Cerebellar cortex (tissue), 1 donor: ENCODE data around the gene SEC16A.
"Not testable (repeated sequence)": the region's sequence is repeated elsewhere in the genome, so short reads cannot be mapped to it uniquely, and the experiment has no call there.

Experiments used
- DNase-seq: peaks from one replicate; pipeline ENCODE4 v3.0.0-alpha.2; 2015; ENCODE audit warnings: low spot score

SEC16A gene

GRCh38 chr9:136439481-136440408 lies 43.1 kb downstream of the SEC16A start, which contains the start of gene INPP5E:
Gene INPP5E, minus strand, starts transcription at chr9:136439845. Its CDS starts 426 bp downstream, at chr9:136439419.
- DNase-seq: peak; percentile 41

DNA sequence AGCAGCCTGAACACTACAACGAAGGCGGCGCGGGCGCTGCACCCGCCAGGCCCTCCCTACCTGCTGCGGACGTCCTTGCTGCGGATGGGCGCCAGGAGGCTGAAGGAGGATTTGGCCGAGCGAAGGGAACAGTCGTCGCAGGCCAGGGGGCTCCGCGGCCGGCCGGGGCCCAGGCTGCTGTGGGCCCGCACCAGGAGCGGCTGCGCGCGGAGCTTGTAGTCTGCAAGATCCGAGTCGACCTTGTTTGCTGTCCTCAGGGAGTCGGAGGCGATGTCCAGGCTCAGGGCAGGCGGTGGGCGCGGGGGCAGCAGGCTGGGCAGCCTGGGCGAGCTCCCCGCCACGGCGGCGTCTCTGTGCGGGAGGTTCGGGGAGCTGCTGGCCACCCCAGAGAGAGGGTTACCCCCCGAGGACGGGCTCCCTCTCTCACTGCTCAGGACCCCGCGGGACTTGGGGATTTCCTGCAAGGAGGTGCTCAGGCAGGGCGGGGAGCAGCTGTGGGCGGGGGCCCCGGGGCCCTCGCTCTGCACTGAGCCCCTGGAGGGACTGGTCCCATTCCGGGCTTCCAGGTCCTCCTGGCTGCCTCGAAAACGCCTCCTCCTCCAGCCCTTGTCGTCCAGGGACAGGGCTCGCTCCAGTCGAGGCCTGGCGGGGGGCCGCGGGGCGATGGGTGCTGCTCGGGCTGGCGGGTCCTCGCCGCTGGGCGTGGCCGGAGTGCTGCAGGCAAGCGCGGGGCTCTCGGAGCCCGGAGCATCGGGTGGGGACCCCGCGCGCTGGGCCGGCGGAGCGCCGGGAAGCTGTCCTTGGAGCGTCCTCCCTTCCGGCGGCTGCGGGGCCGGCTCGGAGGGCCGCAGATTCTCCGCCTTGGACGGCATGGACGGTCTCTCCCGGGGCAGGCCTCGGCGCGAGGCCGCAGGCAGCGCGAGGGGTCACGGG lies 44.0 kb downstream of the SEC16A start:
- DNase-seq: no peak

DNA sequence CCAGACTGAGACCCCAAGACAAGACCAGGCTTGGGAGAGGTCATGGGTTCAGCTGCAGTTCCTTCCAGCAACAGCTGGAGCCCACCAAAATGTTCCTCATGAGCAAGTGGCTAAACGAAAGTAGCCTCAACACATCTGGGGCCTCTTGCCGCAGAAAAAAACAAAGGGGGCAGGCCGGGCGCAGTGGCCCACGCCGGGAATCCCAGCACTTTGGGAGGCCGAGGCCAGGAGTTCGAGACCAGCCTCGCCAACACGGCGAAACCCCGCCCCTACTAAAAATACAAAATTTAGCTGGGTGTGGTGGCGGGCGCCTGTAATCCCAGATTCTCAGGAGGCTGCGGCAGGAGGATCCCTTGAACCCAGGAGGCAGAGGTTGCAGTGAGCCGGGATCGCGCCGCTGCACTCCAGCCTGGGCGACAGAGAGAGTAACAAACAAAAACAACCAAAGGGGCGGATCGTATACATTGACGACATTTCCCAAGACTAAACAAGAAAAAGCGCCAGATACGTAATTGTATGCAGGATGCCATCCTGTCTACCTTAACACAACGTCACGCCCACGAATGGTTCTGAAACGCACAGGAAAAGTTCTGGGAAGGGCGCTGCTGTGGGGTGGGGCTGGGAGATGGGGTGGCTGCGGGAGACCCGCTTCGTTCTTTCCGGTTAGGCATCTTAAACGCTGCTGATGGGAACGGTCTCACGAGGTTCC lies 44.8 kb downstream of the SEC16A start:
- DNase-seq: no peak

- no peak for DNase-seq
Observed at GRCh38 chr9:136437430-136437829, 45.4 kb downstream of the SEC16A start.

GRCh38 chr9:136436055-136436634 lies 46.7 kb downstream of the SEC16A start:
- DNase-seq: no peak

DNA sequence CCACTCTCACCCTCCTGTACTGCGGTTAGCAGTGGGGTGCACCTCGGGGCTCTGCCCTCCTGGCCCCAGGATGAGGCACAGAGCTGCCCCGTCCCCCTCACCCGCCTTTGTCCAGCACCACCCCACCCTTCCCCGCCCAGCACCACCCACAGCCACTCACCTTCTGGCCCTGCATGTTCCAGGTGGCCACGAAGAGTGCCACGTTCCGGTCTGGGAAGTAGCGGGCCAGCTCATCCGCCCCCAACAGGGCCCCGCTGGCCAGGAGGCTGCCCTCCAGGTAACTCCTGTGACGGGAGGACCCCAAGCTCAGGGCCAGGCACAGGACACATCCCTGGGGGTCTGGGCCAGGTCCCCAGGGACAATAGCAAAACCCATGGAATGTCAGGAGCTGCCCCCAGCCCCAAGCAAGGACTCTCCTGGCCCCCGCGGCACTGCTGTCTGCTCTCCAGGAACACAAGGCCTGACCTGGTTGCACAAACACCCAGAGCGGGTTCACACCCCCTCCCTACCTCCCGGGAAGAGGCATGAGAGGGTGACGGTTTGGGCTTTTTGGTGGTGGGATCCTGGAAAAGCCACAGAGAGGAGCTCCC lies 48.2 kb downstream of the SEC16A start:
- DNase-seq: no peak

DNA sequence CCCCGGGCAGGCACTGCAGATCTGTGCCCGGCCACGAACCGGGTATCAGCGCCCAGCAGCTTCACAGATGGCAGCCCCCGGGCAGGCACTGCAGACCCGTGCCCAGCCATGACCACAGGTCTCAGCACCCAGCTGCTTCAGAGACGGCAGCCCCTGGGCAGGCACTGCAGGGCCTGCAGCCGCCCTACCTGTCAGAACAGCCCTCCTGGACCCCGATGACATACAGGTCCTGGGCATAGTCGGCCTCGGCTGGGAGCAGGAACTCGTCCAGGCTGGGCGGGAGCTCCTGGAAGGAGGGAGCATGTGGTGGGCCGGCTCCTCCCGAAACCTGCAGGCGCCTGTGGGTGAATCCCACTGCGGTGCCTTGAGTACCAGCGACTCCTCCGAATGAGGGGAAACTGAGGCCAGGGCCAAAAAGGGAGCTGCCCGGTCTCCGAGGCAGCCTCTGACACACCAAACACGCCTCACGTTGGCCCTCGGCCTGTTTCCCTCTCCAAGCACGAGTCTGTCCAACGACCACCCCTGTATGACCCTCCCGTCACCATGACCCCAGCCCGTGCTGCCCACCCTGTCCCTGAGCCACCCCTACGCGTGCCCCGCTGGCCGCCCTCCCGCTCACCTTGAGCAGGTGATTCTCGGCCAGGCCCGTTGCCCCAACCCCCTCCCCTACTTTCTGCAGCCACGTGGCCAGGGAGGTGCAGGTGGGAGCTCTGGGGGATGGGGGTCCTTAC lies 48.8 kb downstream of the SEC16A start:
- DNase-seq: no peak

DNA sequence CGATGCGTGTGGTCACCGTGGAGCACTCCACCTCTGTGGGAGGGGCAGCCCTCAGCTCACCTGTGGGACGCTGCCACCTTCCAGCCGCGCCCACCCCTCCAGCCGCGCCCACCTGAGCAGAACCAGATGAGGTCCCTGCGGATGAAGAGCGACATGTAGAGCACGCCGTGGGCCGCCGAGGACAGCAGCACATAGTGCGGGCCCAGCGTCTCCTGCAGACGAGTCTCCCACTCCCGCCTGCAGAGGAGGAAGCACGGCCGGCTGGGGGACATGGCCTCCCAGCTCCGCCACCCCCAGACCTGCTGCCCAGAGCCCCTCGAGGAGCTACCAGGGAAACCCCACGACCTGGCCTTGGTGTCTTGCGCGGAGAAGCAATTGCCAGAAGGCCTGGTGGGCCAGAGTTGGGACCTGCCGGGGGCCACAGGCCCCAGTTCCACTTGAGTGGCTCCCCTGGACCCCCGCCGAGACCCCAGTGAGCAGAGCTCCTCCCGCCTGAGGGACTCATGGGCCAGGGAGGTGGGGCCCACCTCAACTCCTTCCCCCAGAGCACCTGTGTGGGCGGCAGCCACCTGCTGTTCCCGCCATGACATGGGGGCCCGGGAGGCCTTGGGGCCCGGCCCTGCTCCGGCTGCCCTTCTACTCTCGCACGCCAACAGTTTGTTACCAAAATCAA lies 49.7 kb downstream of the SEC16A start:
- DNase-seq: no peak

GRCh38 chr9:136432591-136432990 lies 50.2 kb downstream of the SEC16A start:
- DNase-seq: no peak

GRCh38 chr9:136431782-136432350 lies 51.0 kb downstream of the SEC16A start:
- DNase-seq: no peak

DNA sequence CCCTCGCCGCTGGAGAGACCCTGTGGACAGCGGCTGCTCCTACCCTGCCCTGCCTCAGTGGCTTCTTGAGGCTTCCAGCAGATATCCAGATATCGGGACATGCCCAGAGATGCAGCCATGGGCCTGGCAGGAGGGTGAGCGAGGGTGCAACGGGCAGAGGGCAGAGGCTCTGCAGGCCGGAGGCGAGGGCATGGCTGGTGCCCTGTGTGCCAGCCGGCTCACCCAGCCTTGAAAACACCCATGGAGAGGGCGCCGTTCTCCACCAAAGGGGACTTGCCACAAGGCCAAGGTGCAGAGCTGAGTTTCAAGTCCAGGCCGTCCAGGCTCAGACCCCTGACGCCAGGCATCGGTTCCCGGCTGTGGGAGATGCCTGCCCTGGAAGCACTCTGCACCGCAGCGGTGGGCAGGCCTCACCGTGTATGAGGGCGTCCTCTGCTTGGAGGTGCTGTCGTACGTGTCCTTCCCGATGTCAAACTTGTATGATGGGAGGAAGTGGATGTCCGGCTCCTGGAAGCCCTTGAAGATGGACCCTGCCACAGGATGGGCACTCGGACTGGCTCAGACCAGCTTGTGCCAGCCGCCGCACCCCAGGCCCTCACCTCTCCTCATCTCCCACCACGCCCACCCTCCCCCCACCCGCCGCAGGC lies 52.1 kb downstream of the SEC16A start:
- DNase-seq: no peak

GRCh38 chr9:136429683-136430491 lies 53.0 kb downstream of the SEC16A start:
- no peak for DNase-seq

DNA sequence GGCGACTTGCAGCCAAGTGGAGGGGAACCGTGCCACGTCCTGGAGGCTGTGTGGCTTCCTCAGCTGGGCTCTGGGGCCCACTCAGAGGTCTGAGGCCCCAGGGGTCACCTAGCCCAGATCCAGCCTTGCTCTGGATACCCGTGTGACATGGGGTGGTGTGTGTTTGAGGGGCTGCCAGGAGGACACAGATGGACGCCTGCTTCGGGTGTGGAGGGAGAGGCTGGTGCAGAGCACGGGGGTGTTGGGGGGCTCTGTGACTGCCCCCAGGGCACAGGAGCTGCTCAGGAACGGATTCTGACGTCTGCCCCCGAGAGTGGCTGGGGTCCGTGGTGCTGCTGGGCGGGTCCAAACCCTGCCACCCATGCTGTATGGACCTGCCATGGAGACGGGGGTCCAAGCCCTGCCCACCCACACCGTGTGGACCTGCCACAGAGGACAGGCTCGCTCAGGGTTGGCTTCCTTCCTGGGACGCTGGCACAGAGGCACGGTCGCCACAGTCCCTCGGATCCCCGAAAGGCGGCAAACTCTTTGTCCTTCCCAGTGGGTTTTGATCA lies 53.7 kb downstream of the SEC16A start:
- no peak for DNase-seq

- no peak for DNase-seq
Observed at GRCh38 chr9:136426787-136427186, 56.1 kb downstream of the SEC16A start.

- not testable (repeated sequence) for DNase-seq
Observed at GRCh38 chr9:136425367-136425766, 57.5 kb downstream of the SEC16A start.

- DNase-seq: no peak
Observed at GRCh38 chr9:136424750-136425362, 58.0 kb downstream of the SEC16A start.

DNA sequence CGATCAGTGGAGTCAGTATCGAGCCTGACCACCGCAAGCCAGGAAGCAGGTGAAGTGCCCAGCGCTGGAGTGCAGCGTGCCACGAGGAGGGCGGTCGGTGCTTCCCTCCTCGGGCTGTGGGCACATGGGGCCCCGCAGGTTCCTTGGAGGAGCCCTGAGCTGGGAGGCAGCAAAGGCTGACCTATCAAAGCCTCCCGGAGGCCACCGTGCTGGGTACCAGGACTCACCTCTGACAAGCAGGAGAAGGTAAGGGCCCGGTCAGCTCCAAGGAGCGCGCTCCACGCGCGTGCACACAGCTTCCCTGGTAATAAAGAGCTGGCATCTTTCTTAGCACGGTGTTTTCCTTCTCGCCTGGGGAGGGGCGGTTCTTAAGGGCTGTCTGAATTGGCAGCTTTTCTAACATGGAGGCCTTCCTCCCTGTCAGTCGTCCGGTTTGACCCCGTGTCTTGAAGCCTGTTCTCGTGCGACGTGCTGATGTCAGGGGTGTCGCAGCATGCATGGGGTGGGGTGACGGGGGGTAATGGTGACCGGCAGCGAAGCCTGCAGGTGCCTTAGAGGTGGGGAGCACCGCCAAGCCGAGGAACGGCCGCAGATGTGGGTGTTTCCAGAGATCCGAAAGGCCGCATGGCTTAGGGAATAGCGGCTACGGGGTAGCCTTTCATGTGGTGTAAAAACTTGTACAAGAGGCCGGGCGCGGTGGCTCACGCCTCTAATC lies 59.3 kb downstream of the SEC16A start:
- no peak for DNase-seq
